Measurements from ENCODE around the gene FOXI1.
A peak's percentile ranks its signal among the peaks of the same experiment; 100 is the strongest.
"Not testable (repeated sequence)": the region's sequence is repeated elsewhere in the genome, so short reads cannot be mapped to it uniquely, and the experiment has no call there.

Gene FOXI1

GRCh38 chr5:170092455-170093101, 13.1 kb upstream of the FOXI1 start:
- no peak for DNase-seq (ENCODE audit: low spot score)

GRCh38 chr5:170094329-170094728, 11.4 kb upstream of the FOXI1 start:
- DNase-seq (ENCODE audit: low spot score): not testable (repeated sequence)

GRCh38 chr5:170095646-170096045, 10.1 kb upstream of the FOXI1 start:
- no peak for DNase-seq (ENCODE audit: low spot score)

GRCh38 chr5:170097934-170098333, 7.8 kb upstream of the FOXI1 start:
- no peak for DNase-seq (ENCODE audit: low spot score)

GRCh38 chr5:170100066-170100943, 5.4 kb upstream of the FOXI1 start:
- DNase-seq (ENCODE audit: low spot score): peak; percentile 25

GRCh38 chr5:170103447-170103846, 2.2 kb upstream of the FOXI1 start:
- no peak for DNase-seq (ENCODE audit: low spot score)

GRCh38 chr5:170104299-170104698, 1.4 kb upstream of the FOXI1 start:
- DNase-seq (ENCODE audit: low spot score): no peak

GRCh38 chr5:170104710-170105109, 987 bp upstream of the FOXI1 start:
- DNase-seq (ENCODE audit: low spot score): no peak

GRCh38 chr5:170107674-170108073, 2.0 kb downstream of the FOXI1 start:
- DNase-seq (ENCODE audit: low spot score): no peak

GRCh38 chr5:170108266-170108785, 2.6 kb downstream of the FOXI1 start:
- no peak for DNase-seq (ENCODE audit: low spot score)

- no peak for DNase-seq (ENCODE audit: low spot score)
These were observed 3.6 kb downstream of the FOXI1 start for GRCh38 chr5:170109059-170110031.

- DNase-seq (ENCODE audit: low spot score): no peak
These were observed 4.8 kb downstream of the FOXI1 start for GRCh38 chr5:170110403-170111087.

- DNase-seq (ENCODE audit: low spot score): no peak
These were observed 5.5 kb downstream of the FOXI1 start for GRCh38 chr5:170111088-170111785.

GRCh38 chr5:170112876-170113521, 7.3 kb downstream of the FOXI1 start:
- DNase-seq (ENCODE audit: low spot score): no peak

- DNase-seq (ENCODE audit: low spot score): no peak
These were observed 7.8 kb downstream of the FOXI1 start for GRCh38 chr5:170113522-170113900.

GRCh38 chr5:170114271-170114670, 8.6 kb downstream of the FOXI1 start:
- DNase-seq (ENCODE audit: low spot score): no peak

GRCh38 chr5:170115925-170116324, 10.2 kb downstream of the FOXI1 start:
- DNase-seq (ENCODE audit: low spot score): no peak

- DNase-seq (ENCODE audit: low spot score): no peak
These were observed 12.0 kb downstream of the FOXI1 start for GRCh38 chr5:170117736-170118135.

- DNase-seq (ENCODE audit: low spot score): no peak
These were observed 14.9 kb downstream of the FOXI1 start for GRCh38 chr5:170120576-170120975.

- DNase-seq (ENCODE audit: low spot score): no peak
These were observed 15.6 kb downstream of the FOXI1 start for GRCh38 chr5:170121321-170121720.

All from hematopoietic multipotent progenitor cell treated with erythropoietin and hydrocortisone succinate and interleukin-3 and kit ligand, for 17 days (in vitro differentiated cells).